ENCODE measurements around the gene ICAM4.
A peak's percentile ranks its signal among the peaks of the same experiment; 100 is the strongest.
"Not testable (repeated sequence)": the region's sequence is repeated elsewhere in the genome, so short reads cannot be mapped to it uniquely, and the experiment has no call there.

The ICAM4 gene

GRCh38 chr19:10269333-10270179 lies 17.2 kb upstream of the ICAM4 start:
- DNase-seq (ENCODE audit: low read depth): peak; percentile 82

- peak; percentile 54 for DNase-seq (ENCODE audit: low read depth)
These were observed 16.6 kb upstream of the ICAM4 start for GRCh38 chr19:10270180-10270615.

- DNase-seq (ENCODE audit: low read depth): peak; percentile 92
These were observed 15.9 kb upstream of the ICAM4 start, which contains the start of gene ICAM1 for GRCh38 chr19:10270616-10271394. Gene ICAM1, plus strand, starts transcription at chr19:10271120. Its CDS starts 40 bp downstream, at chr19:10271160.

- peak; percentile 78 for DNase-seq (ENCODE audit: low read depth)
These were observed 15.1 kb upstream of the ICAM4 start for GRCh38 chr19:10271543-10272086.

- no peak for DNase-seq (ENCODE audit: low read depth)
These were observed 12.2 kb upstream of the ICAM4 start for GRCh38 chr19:10274589-10274988.

- no peak for DNase-seq (ENCODE audit: low read depth)
These were observed 8.8 kb upstream of the ICAM4 start for GRCh38 chr19:10277795-10278589.

DNA sequence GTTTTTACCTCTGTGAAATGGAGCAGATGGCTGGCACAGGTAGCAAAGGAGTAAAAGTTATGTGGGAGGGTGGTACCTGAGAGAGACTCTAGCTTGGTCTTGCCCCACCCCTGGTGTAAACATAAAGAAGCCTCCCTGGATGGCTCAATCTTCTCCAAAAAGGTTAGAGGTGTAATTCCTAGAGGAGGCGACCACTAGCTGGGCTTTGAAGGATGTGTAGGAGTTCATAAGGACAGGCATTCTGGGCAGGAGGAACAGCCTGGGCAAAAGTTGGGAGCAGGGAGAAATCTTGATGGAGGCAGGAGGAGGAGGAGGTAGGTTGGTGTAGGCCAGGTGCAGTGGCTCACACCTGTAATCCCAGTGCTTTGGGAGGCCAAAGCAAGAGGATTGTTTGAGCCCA lies 7.8 kb upstream of the ICAM4 start:
- DNase-seq (ENCODE audit: low read depth): no peak

DNA sequence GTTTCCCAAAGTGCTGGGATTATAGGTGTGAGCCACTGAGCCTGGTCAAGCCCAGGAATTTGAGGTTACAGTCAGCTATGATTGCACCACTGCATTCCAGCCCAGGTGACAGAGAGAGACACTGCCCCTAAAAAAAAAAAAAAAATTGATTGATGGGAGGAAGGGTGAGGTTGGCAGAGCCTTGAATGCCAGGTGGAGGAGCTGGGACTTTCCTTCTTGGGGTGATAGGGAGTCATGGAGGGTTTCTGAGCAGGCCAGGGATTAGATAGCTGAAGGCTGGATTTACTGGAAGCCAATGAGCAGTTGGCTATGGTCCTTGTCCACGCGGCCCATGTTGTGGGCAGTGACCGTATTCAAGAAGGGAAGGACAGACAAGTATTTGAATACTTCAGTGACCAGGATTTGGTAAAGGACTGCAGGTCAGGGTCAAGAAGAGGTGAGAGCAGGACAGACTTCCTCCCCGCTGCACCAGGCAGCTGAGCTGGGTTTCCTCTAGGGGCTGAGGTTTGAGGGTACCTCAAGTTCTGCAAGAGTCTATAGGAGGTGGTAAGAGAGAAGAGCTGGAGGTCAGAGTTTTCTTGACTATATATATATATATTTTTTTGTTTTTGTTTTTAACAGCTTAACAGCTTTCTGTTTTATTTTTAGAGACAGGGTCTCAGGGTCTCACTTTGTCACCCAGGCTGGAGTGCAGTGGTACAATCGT lies 6.9 kb upstream of the ICAM4 start:
- DNase-seq (ENCODE audit: low read depth): no peak

DNA sequence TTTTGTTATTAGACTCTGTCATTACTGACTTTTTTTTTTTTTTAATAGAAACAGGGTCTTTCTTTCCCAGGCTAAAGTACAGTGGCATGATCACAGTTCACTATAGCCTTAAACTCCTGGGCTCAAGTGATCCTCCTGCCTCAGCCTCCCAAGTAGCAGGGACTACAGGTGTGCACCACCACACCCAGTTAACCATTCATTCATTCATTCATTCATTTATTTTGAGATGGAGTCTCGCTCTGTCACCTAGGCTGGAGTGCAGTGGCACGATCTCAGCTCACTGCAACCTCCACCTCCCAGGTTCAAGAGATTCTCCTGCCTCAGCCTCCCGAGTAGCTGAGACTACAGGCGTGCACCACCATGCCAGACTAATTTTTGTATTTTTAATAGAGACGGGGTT lies 4.7 kb upstream of the ICAM4 start:
- not testable (repeated sequence) for DNase-seq (ENCODE audit: low read depth)

GRCh38 chr19:10283301-10284064 lies 3.3 kb upstream of the ICAM4 start:
- DNase-seq (ENCODE audit: low read depth): no peak

- no peak for DNase-seq (ENCODE audit: low read depth)
These were observed 2.4 kb upstream of the ICAM4 start for GRCh38 chr19:10284065-10284959.

- no peak for DNase-seq (ENCODE audit: low read depth)
These were observed 1.8 kb upstream of the ICAM4 start for GRCh38 chr19:10284960-10285278.

GRCh38 chr19:10285393-10285792 lies 1.4 kb upstream of the ICAM4 start:
- DNase-seq (ENCODE audit: low read depth): no peak

DNA sequence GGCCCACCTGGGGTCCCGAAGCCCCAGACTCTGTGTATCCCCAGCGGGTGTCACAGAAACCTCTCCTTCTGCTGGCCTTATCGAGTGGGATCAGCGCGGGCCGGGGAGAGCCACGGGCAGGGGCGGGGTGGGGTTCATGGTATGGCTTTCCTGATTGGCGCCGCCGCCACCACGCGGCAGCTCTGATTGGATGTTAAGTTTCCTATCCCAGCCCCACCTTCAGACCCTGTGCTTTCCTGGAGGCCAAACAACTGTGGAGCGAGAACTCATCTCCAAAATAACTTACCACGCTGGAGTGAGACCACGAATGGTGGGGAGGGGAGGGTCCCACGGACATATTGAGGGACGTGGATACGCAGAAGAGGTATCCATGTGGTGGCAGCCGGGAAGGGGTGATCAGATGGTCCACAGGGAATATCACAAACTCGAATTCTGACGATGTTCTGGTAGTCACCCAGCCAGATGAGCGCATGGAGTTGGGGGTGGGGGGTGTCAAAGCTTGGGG lies 2.0 kb downstream of the ICAM4 start:
- peak; percentile 83 for DNase-seq (ENCODE audit: low read depth)

DNA sequence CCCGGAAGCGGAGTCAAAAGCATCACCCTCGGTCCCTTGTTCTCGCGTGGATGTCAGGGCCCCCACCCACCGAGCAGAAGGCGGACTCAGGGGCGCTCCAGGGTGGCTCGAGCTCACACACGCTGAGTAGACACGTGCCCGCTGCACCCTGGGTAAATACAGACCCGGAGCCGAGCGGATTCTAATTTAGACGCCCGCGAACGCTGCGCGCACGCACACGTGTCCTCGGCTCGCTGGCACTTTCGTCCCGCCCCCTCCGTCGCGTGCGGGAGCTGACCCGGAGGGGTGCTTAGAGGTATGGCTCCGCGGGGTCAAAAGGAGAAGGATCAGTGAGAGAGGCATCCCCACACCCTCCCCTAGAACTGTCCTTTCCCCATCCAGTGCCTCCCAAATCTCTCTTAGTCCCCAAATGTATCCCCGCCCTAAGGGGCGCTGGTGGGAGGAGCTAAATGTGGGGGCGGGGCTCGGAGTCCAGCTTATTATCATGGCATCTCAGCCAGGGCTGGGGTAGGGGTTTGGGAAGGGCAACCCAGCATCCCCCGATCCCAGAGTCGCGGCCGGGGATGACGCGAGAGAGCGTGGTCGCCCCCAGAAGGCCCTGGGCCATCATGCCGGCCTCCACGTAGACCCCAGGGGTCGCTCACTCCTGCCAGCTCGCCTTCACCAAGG lies 2.5 kb downstream of the ICAM4 start:
- DNase-seq (ENCODE audit: low read depth): peak; percentile 63

GRCh38 chr19:10289836-10290356 lies 3.1 kb downstream of the ICAM4 start, which contains the start of gene ICAM5:
Gene ICAM5, plus strand, starts transcription at chr19:10289952. Its CDS starts 92 bp downstream, at chr19:10290044.
- no peak for DNase-seq (ENCODE audit: low read depth)

GRCh38 chr19:10290357-10290875 lies 3.7 kb downstream of the ICAM4 start:
- DNase-seq (ENCODE audit: low read depth): no peak

GRCh38 chr19:10290876-10291553 lies 4.3 kb downstream of the ICAM4 start:
- peak; percentile 41 for DNase-seq (ENCODE audit: low read depth)

Measured in iris pigment epithelial cell (primary cell).